Stimulated activated naive CD8-positive, alpha-beta T cell treated with anti-CD3 and anti-CD28 coated beads, Interleukin-15, Interleukin-2, amounts not matched to agents 100 U/mL and 50 U/mL, for 24 hours (primary cell): ENCODE measurements around the gene ATP9B.

ENCODE experiments used
- ATAC-seq: fragments of 150-1000 bp; cut with Tn5 transposase; one replicate; pipeline ENCODE4 v1.10.0; 2021
- DNase-seq: peaks from one replicate; pipeline ENCODE4 v3.0.0; 2021

The ATP9B gene, protein sequence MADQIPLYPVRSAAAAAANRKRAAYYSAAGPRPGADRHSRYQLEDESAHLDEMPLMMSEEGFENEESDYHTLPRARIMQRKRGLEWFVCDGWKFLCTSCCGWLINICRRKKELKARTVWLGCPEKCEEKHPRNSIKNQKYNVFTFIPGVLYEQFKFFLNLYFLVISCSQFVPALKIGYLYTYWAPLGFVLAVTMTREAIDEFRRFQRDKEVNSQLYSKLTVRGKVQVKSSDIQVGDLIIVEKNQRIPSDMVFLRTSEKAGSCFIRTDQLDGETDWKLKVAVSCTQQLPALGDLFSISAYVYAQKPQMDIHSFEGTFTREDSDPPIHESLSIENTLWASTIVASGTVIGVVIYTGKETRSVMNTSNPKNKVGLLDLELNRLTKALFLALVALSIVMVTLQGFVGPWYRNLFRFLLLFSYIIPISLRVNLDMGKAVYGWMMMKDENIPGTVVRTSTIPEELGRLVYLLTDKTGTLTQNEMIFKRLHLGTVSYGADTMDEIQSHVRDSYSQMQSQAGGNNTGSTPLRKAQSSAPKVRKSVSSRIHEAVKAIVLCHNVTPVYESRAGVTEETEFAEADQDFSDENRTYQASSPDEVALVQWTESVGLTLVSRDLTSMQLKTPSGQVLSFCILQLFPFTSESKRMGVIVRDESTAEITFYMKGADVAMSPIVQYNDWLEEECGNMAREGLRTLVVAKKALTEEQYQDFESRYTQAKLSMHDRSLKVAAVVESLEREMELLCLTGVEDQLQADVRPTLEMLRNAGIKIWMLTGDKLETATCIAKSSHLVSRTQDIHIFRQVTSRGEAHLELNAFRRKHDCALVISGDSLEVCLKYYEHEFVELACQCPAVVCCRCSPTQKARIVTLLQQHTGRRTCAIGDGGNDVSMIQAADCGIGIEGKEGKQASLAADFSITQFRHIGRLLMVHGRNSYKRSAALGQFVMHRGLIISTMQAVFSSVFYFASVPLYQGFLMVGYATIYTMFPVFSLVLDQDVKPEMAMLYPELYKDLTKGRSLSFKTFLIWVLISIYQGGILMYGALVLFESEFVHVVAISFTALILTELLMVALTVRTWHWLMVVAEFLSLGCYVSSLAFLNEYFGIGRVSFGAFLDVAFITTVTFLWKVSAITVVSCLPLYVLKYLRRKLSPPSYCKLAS

DNA sequence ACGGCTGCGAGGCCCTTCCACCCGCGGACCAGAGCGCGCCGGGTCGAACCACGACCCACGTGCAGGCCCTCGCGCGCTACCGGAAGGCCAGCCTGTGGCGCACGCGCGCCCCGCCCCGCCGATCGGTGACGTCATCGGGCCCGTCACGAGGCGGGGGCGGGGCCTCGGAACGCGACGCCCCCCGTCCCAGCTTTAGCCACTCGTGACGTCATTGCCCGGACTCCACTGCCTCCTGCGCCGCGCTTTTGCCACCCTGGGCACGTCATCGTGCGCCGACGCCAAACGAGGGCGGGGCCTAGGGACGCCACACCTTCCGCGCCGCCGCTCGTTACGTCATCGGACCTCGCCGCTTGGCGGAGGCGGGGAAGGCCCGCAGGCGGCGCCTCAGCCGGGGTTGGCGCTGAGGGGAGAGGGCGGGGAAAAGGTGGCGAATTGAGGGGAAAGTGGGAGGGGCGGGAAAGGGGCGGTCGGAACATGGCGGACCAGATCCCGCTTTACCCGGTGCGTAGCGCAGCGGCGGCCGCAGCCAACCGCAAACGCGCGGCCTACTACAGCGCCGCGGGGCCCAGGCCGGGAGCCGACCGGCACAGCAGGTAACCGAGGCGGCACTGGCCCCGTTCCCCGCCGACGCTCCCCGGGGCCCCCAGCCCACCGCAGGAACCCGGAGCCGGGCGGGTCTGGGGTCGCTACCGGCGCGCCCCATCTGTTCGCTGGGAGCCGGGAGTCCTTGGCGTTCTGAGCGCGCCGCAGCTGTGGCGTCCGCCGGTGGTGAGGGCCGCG lies at the start of gene ATP9B:
ATP9B (plus strand) TSS at position 458 of the 780 bp plus-strand sequence; CDS start at position 475, 17 bp downstream.
- ATAC-seq (peak; percentile 91), DNase-seq (peak; percentile 99)

DNA sequence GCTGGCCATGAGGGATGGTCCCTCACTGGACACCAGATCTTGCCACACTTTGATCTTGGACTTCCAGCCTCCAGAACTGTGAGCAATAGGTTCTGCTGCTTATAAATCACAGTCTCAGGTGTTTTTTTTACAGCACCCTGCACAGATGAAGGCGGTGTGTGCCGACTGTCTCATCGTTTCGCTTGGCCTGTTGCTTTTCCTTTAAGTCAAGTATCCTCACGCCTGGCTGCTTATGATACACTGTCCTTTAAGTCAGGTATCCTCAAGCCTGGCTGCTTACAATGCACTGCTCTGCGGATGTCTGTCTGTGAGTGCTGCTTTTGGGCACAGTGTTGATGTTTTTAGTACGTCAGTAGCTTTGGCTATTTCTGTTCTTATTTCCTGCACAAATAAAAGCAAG lies 49.3 kb upstream of the ATP9B start:
- ATAC-seq (no peak), DNase-seq (no peak)

DNA sequence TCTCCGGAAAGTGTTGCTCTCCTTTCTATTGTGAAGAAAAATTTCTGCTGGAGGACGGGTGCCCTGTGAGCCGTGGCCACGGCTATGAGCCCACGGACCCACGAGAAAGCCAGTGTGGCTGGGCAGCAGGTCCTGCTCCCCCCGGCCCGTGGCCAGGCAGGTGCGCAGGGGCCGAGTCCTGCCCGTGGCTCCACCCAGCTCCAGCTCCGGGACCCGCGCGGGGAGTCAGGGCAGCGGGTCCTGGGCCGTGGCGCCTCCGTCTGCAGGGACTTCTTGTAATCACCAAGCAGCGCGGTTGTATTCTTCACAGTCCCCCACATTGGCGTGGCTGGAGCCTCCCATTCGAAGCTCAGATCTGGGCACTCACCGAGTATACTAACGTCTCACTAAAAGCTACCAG lies 46.6 kb upstream of the ATP9B start:
- DNase-seq = no peak
- ATAC-seq = no peak

DNA sequence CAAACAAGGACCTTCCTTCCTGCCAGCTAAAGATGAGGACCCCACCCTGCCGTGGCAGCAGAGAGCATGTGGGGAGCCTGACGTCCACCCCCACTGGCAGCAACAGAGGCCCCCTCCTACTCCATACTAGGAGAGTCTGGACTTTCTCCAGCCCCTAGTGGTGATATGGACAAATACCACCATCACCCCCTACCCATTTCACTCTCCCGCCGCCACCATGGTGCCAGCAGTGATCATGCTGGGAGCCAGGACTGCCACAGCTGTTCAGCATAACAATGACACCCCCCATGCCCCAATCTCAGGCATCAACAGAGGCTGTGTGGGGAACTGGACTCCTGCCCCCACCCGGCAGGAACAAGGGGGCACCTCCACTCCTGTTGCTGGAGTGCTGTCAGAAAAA lies 42.7 kb upstream of the ATP9B start:
- ATAC-seq = no peak
- no peak for DNase-seq

DNA sequence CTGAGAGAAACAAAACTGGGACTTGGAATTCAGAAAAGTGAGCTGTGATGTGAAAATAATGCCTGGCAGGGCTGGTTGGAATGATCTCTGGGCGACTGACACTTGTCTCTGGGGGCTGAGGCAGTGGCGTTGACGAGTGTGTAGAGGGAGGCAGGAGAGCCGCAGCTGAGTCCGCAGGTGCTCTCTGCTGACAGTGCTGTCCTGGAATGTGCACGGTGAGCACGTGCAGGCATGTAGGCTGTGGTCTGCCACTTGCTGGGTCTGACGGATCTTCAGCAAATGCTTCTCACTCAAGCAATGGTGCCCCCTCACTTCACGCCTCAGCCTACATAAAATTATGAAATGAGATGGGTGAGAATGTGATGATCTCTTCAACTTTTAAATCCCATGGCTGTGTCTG lies 38.5 kb upstream of the ATP9B start:
- no peak for DNase-seq

DNA sequence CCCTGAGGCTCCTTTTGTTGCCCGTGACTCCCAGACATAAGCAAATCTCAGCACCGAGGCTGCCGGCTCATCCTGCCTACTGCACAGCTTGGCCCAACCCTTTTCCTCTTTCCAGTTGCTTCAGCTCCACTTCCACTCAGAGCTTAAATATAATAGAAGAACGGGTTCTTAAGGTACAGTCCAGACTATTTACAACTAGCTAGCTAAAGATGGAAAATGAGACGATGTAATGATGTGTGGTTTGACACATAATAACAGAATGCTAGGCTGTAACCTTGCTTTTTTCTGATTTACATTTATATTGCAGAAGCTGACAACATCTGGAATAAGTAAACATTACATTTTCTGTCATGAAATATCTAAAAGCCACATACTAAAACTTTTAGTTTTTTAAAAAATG lies 26.9 kb upstream of the ATP9B start:
- ATAC-seq = no peak

More for the DNA sequence above, 38.5 kb upstream of the ATP9B start:
- no peak for ATAC-seq

DNA sequence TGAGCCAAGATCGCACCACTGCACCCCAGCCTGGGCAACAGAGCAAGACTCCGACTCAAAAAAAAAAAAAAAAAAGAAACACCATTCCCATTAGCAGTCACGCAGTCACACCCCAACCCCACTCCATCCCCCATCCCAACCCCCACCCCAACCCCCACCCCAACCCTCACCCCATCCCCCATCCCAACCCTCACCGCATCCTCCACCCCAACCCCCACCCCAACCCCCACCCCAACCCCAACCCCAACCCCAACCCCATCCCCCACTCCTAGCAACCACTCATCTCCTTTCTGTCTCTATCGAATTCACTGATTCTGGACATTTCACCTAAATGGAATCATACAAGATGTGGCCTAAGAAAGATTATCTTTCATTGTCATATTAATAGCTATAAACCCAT lies 25.9 kb upstream of the ATP9B start:
- ATAC-seq (no peak), DNase-seq (no peak)

More for the DNA sequence above, 26.9 kb upstream of the ATP9B start:
- no peak for DNase-seq

DNA sequence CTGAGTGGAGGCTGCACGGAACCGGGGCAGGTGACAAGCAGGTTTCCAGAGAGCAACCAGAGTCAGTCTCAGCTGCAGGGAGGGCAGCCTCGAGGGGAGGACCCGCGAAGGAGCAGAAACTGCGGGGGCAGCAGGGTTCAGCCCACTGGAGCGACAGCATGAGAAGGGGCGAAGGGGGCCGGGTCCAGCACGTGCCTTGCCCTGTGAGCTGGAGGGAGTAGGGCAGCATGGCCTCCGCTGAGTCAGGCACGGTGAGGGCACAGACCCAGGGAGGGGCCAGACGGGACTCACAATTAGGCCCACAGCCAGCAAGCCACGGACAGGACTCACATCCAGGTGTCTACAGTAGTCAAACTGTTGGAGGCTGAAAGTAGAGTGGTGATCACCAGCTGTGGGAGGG lies 22.7 kb upstream of the ATP9B start:
- no peak for DNase-seq
- no peak for ATAC-seq

DNA sequence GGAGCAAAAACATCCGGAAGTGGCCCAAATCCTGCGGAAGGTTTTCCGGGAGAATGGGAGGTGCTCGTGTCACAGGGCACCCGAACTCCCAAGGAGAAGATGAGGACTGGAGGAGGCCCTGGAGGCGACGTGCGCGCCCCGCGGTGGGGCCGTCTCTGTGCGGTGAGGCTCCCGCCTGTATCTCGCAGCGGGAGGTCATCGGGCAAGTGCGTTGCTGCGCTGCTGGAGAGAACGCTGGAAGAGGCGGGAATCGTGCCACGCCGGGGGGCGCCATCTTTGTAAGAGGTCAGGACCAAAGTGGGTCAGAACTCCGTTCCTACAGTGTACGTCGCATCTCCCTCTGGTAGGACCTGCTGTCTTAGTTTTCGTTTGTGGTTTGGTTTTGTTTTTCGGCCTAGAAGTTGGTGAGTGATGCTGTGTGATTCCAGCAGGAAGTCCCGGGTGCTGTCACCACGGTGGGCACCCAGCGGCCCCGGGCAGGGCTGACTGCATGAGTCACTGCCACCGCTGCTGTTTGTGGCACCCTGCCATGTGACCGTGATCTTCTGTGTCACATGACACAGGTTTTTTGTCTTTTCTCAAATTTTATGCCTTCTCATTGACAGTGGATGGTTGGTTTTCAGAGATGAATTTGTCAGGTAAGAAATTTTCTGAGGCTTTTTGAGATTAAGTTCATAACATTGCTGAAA lies 21.5 kb upstream of the ATP9B start:
- no peak for DNase-seq
- ATAC-seq = no peak

DNA sequence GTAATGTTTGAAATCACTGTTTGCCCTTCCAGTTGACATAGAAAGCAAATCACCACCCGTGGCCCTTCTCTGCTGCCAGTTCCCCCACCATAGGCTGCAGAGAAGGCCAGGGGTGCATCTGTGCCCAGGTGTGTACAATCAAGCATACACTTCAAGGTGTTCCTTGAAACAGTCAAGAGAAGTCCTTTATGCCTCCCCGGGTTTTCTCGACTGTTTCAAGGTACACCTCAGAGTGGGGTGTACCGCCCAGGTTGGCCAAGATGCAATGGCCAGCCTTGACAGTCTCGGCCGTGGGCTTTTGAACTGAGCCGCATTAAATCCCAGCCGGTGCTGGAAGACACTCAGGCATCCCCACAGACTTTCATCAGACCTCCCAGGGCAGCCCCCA lies 21.0 kb upstream of the ATP9B start:
- DNase-seq (no peak), ATAC-seq (no peak)

DNA sequence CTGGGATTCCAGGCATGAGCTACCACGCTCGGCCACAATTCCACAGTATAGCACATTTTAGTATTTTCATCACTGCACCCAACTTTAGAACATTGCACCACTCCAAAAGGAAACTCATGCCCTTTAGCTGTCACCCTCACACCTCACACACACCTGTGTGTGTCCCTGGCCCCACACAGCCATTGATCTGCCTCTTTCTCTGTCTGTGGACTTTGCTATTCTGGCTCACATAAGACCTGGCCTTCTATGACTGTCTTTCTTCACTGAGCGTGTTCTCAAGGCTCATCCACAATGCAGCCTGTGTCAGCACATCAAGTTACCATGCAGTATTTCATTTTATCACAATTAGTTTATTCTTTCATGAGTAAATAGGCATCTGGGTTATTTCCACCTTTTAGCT lies 19.7 kb upstream of the ATP9B start:
- no peak for ATAC-seq
- DNase-seq = no peak

DNA sequence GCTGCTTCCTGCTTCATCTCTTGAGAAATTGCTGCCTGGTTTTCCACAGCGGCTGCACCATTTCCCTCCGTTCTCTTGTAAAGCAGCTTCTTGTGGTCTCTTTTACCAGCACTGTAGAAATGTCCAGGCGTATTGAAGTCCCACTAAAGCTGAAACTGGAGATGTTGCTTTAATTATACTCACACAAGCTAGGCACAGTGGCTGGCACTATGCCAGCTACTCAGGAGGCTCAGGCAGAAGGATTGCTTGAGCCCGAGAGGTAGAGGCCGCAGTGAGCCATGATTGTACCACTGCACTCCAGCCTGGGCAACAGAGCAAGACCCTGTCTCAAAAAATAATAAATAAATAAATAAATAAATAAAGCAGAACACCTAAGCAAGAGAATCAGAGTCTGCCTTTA lies 19.2 kb upstream of the ATP9B start:
- no peak for ATAC-seq
- DNase-seq = no peak

DNA sequence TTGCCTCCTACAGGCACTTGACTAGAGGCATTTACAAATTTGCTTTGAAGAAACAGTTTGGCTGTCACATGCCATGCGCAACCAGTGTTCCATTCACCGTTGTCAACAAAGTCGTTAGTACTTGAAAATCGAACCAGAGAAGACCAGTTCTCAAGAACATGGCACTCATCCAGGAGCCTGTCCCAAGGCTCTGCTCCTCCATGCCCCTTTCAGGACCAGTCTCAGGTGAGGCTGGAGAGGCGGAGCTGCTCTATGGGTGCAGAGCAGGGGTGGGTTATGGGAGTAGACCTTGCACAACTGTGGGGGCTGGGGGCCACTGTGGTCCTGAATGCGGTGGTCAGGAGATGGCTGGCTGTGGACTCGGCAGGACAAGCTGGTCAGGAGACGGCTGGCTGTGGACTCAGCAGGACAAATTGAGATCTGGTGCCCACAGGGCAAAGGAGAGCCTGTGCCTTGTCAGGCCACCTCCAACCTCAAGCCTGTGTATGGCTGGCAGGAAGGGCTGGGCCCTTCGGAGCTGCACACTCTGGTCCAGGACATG lies 12.3 kb upstream of the ATP9B start:
- DNase-seq = no peak
- ATAC-seq = no peak

DNA sequence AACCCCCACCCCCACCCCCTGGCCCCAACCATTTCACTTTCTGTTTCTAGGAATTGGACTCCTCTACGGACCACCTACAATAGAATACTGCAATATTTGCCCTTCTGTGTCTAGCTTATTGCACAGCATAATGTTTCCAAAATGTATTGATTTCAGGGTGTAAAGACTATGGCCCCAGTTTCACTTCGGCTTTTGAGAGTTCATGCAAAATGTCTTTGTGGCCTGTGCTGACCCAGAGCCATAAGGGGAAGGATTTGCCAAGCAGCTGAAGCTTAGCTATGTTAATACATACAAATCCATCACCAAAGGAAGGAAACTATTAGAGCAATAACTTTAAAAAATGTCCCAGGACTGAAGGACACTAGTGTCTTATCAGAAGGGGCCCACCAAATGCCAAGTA lies 11.2 kb upstream of the ATP9B start:
- DNase-seq (no peak), ATAC-seq (no peak)

DNA sequence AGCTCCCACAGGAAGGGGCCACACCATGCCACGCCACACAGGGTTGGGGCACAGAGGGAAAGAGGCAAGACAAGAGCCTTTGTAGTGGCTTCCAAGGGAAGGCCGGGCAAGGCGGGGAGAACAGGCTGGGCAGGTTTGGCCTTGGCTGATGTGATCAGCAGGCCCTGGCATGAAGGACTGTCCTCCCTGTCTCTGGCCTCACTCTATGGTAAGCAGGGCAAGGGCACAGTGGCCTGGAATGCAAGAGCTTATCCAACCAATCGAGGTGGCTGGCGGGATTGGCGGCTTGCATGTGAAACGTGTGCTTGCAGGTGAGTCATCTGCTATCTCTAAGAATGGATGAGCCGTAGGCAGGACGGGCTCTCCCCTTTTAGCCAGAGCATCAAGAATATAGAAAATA lies 6.4 kb upstream of the ATP9B start:
- no peak for ATAC-seq
- DNase-seq = no peak

DNA sequence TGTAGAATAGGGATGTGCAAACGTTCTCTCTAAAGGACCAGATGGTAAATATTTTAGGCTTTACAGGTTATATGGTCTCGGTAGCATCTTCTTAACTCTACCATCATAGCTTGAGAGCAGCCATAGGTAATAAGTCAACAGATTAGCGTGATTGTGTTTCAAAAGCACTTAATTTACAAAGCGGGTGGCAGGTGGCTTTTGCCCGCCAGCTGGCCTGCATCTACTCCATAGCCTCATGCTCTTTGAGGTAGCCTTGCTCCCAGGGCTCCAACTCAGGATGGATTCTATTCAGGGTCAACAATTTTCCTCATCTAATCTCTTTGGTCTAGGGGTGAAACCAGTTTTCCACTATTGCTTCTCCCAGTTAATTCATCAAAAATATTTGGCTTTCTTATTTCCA lies 5.0 kb upstream of the ATP9B start:
- ATAC-seq = no peak
- no peak for DNase-seq

DNA sequence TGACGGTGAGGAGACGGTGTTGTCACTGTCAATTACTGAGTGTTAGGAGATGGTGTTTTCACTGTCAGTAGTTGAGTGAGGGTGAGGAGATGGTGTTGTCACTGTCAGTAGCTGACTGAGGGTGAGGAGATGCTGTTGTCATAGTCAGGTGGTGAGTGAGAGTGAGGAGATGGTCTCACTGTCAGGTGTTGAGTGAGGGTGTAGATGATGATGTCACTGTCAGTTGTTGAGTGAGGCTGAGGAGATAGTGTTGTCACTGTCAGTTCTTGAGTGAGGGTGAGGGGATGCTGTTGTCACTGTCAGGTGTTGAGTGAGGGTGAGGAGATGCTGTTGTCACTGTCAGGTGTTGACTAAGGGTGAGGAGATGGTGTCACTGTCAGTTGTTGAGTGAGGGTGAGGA lies 3.4 kb upstream of the ATP9B start:
- ATAC-seq (no peak), DNase-seq (no peak)

DNA sequence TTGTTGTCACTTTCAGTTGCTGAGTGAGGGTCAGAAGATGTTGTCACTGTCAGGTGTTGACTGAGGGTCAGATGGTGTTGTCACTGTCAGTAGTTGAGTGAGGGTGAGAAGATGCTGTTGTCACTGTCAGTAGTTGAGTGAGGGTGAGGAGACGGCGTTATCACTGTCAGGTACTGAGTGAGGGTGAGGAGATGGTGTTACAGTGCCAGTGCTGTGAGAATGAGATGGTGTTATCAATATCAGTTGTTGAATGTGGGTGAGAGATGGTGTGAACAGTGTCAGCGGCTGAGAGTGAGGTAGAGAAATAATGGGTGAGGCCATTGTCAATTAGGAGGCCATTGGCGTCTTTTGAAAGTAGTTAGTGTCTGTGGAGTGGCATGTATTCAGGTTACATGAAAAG lies 1.6 kb upstream of the ATP9B start:
- ATAC-seq (no peak), DNase-seq (no peak)

DNA sequence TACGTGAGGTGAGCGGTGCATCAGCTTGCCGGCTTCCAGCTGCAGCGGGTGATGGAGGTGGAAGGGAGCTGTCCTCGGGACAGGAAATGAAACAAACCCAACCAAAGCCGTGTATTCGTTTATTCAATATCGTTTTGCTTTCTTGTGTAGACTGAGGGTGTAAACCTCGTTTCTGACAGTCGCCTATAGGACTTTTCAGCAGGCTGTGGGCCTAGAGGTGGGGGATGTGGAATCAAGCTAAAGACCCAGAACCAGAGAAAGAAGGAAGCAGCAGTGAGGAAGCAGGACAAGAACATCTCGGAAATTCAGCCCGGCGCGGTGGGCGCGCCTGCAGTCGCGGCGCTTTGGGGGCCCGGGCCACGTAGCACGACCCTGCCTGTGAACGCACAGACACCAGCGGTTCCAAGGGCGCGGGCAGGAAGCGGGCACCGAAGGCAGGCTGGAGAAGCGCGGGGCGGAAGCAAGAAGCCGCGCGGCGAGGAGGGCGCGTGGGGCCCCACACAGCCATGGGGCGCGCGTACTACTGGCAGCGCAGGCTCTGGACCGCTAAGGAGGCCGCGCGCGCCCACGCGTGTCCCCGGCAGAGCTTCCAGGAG lies 755 bp upstream of the ATP9B start:
- ATAC-seq (no peak), DNase-seq (no peak)

DNA sequence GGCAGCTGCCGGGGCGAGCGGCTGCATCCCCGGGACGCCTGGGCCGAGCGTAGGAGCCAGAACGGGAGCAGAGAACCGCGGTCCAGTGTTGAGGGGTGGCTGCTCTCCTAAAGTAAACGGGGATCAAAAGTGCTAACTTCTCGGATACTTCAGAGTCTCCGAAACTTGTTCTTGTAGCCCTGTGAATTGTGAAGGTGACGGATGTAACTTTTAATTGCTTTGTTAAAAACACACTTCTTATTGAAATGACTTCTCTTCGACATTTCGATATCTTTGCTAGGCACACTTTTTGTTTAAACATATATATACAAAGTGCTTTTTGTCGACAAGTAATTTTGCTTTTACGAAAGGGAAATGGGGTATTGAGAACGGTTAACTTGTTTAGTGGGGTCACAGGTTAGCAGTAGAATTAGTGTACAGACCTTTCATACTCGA lies 540 bp downstream of the ATP9B start:
- ATAC-seq (no peak), DNase-seq (no peak)

DNA sequence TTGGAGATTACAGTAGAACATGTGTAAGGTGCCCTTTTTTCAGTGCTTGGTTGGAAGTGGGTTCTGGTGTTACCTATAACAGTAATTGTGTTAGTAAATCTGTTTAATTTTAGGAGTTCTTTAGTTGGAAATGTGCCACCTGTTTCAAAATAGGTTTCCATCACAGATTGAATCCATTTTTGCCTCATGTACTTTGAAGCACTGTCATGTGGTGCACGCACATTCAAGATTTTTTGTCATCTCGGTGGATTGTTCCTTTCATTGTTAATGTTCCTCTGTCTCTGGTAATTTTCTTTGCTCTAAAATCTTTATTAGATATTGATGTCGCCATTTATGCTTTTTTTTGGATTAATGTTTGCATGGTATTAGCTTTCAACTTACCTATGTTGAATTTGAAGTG lies 1.3 kb downstream of the ATP9B start:
- ATAC-seq = no peak
- no peak for DNase-seq
